Astrocyte of the cerebellum (primary cell): ENCODE measurements around the gene BBS9.

ENCODE experiments used
- DNase-seq: peaks from one replicate; pipeline ENCODE4 v3.0.0-alpha.2; 2011; ENCODE audit warnings: low read depth
- H3K4me3 ChIP-seq: 2 replicates; pipeline ENCODE4 v1.5.1; 2011; ENCODE audit warnings: mild to moderate bottlenecking, low read depth, low read length, moderate library complexity
- CTCF ChIP-seq: IDR thresholded peaks from 2 replicates; pipeline ENCODE4 v1.5.1; 2012; ENCODE audit warnings: low read length, low read depth, moderate library complexity, mild to moderate bottlenecking; ENCODE audit errors: missing control alignments
- in situ Hi-C: cut with HindIII; loops from 2 replicates; pipeline ENCODE4 v1.10.0; 2017; ENCODE audit warnings: low sequenced_read_pairs

The BBS9 gene

DNA sequence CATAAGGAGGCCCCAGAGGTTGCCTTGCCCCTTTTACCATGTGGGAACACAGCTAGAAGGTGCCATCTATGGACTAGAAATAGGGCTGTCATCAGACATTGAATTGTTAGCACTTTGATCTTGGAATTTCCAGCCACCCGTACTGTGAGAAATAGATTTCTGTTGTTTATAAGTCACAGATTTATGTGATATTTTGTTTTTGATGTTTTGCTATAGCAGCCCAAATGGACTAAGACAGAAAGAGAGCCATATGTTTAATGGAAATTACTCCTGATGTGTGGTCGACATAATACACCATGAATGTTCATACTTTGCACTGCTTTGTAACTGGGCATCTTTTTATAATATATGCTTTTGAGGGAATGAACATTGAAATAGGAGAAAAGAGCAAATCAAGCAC is 302.2 kb downstream of the BBS9 start:
- H3K4me3 ChIP-seq = no peak overlapping the region
- in situ Hi-C loops = no loop called here
- no peak for DNase-seq
- no peak for TF ChIP-seq CTCF

GRCh38 chr7:33432821-33433220 is 303.5 kb downstream of the BBS9 start:
- no peak for DNase-seq
- H3K4me3 ChIP-seq = no peak overlapping the region
- no peak for TF ChIP-seq CTCF
- in situ Hi-C loops = no loop called here

DNA sequence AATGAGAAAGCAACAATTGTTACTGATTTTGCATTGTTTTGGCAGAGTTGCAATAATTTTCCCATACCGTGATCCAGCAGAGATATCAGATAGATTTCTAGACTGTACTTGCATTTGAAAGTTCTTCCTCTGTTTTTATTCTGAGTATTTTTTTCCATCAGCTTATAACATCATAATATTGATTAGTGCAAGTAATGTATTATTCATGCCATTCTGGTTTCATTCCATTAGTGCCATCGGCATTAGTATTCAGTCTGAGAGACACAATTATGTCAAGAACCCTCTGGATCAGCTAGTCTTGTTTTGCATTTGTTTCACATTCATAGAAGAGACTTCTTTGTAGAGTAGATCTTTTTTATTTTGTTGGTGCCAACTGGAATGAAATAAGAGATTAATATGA is 304.0 kb downstream of the BBS9 start:
- no peak for DNase-seq
- H3K4me3 ChIP-seq = no peak overlapping the region
- in situ Hi-C loops = no loop called here
- no peak for TF ChIP-seq CTCF

GRCh38 chr7:33444511-33444910 is 315.1 kb downstream of the BBS9 start:
- DNase-seq = no peak
- H3K4me3 ChIP-seq = no peak overlapping the region
- in situ Hi-C loops = no loop called here
- no peak for TF ChIP-seq CTCF

DNA sequence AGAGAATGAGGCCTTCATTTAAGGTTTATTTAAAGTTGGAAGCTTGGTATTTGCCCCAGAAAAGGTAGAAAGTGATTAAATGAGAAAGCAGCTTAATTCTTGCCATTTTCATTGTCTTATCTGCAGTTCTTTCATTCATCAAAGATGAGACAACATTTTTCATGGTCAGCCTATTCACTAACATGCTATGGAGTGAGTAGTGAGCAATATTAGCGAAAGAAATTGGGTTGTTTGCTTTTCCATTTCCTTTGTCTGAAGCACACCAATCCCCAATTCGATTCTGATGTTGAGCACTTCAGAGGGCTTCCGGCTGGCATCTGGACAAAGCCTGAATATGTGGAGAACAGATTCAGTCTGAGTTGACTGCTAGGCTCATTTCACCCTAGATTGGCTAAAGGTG is 317.2 kb downstream of the BBS9 start:
- no peak for DNase-seq
- no peak overlapping the region for H3K4me3 ChIP-seq
- in situ Hi-C loops = no loop called here
- no peak for TF ChIP-seq CTCF

DNA sequence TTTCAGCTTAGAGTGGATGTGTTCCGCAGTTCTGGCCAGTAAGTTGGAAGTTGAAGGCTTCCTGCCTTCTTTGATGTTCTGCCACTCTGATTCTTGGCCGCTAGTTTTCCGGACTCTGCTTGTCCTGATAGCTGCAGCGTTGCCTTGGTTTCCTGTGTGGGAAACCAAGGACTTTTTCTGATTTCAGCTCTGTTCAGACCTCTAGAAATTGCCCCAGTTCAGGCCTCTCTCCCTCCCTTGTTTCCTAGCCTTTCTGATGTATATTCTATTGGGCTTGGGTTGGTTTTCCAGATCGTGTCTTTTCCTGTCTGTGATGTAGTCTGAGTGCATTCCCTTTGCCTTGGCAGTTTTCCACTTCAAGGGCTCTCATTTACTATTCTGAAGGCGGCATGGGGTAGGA is 318.7 kb downstream of the BBS9 start:
- no peak for DNase-seq
- in situ Hi-C loops = no loop called here
- TF ChIP-seq CTCF = no peak
- no peak overlapping the region for H3K4me3 ChIP-seq

GRCh38 chr7:33449847-33450246 is 320.5 kb downstream of the BBS9 start:
- H3K4me3 ChIP-seq = no peak overlapping the region
- no peak for DNase-seq
- in situ Hi-C loops = no loop called here
- no peak for TF ChIP-seq CTCF
